NB4 (cell line): ENCODE results near the gene AK8.
"Not testable (repeated sequence)": the region's sequence is repeated elsewhere in the genome, so short reads cannot be mapped to it uniquely, and the experiment has no call there.

Experiments
- DNase-seq: peaks from one replicate; pipeline ENCODE4 v3.0.0; 2010; ENCODE audit warnings: low read depth
- H3K4me3 ChIP-seq: one replicate; pipeline ENCODE4 v1.5.1; 2011; ENCODE audit warnings: mild to moderate bottlenecking, low read depth, low read length, moderate library complexity
- MYC ChIP-seq: IDR thresholded peaks from 2 replicates; pipeline ENCODE4 v1.6.1; 2011; ENCODE audit warnings: low read depth, low read length
- POLR2A ChIP-seq: IDR thresholded peaks from 2 replicates; pipeline ENCODE4 v1.6.1; 2011; ENCODE audit warnings: mild to moderate bottlenecking; ENCODE audit not compliant: insufficient read length; ENCODE audit errors: extremely low read depth
- TF ChIP-seq, protein P1 (sequence below): IDR thresholded peaks from 2 replicates; pipeline ENCODE4 v1.6.1; 2011; ENCODE audit warnings: low read depth, low read length
- TF ChIP-seq, protein P2 (sequence below): IDR thresholded peaks from one replicate; pipeline ENCODE4 v1.5.1; 2012; ENCODE audit warnings: low read depth, low read length

The AK8 gene

DNA sequence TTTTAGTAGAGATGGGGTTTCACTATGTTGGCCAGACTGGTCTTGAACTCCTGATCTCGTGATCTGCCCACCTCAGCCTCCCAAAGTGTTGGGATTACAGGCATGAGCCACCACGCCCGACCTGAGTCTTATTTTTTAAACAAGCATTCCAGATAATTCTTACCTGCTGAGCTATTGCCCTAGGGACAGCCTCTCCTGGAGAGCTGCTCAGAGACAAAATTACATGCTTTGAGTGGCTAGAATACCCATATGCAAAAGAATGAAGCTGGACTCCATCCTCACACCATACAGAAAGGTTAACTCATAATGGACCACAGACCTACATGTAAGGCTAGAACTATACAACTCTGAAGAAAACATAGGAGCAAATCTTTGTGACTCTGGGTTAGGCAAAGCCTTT lies 166.2 kb downstream of the AK8 start:
- H3K4me3 ChIP-seq: no peak overlapping the region
- TF ChIP-seq MYC: no peak
- TF ChIP-seq, protein P1, sequence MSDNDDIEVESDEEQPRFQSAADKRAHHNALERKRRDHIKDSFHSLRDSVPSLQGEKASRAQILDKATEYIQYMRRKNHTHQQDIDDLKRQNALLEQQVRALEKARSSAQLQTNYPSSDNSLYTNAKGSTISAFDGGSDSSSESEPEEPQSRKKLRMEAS: no peak
- TF ChIP-seq, protein P2, sequence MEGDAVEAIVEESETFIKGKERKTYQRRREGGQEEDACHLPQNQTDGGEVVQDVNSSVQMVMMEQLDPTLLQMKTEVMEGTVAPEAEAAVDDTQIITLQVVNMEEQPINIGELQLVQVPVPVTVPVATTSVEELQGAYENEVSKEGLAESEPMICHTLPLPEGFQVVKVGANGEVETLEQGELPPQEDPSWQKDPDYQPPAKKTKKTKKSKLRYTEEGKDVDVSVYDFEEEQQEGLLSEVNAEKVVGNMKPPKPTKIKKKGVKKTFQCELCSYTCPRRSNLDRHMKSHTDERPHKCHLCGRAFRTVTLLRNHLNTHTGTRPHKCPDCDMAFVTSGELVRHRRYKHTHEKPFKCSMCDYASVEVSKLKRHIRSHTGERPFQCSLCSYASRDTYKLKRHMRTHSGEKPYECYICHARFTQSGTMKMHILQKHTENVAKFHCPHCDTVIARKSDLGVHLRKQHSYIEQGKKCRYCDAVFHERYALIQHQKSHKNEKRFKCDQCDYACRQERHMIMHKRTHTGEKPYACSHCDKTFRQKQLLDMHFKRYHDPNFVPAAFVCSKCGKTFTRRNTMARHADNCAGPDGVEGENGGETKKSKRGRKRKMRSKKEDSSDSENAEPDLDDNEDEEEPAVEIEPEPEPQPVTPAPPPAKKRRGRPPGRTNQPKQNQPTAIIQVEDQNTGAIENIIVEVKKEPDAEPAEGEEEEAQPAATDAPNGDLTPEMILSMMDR: no peak
- TF ChIP-seq POLR2A: no peak

DNA sequence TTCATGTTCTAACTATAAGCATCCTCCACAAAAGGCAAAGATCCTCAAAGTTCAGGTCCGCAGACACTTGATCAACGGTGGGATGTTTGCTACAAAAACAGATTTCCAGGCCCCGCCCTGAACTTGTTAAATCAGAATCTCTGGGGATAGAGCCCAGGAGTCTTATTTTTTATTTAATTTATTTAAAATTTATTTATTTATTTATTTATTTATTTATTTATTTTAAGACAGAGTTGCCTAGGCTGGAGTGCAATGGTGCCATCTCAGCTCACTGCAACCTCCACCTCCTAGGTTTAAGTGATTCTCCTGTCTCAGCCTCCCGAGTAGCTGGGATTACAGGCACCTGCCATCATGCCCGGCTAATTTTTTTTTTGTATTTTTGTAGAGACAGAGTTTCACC lies 166.9 kb downstream of the AK8 start:
- H3K4me3 ChIP-seq, DNase-seq: not testable (repeated sequence)

More for the DNA sequence above, 166.2 kb downstream of the AK8 start:
- no peak for DNase-seq

DNA sequence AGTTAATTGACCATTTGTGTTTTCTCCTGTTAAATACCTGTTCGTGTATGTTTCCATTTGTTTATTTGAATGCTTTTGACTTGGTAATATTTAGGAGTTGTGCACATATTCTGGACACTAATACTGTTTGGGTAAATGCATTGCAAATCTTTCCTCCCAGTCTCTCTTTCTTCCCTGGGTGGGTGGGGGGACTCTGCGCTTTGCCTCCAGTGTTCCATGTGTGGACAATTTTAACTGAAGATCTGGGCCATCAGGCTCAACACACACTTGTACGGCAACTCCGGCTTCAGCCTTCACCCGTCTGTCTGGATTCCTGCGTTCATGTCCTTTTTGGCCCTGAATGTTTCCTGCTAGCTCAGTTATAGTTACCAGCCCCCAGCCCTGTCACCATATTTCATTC lies 167.8 kb downstream of the AK8 start:
- TF ChIP-seq, protein P1: no peak
- TF ChIP-seq POLR2A: no peak
- TF ChIP-seq, protein P2: no peak
- no peak for TF ChIP-seq MYC
- DNase-seq: no peak
- no peak overlapping the region for H3K4me3 ChIP-seq

DNA sequence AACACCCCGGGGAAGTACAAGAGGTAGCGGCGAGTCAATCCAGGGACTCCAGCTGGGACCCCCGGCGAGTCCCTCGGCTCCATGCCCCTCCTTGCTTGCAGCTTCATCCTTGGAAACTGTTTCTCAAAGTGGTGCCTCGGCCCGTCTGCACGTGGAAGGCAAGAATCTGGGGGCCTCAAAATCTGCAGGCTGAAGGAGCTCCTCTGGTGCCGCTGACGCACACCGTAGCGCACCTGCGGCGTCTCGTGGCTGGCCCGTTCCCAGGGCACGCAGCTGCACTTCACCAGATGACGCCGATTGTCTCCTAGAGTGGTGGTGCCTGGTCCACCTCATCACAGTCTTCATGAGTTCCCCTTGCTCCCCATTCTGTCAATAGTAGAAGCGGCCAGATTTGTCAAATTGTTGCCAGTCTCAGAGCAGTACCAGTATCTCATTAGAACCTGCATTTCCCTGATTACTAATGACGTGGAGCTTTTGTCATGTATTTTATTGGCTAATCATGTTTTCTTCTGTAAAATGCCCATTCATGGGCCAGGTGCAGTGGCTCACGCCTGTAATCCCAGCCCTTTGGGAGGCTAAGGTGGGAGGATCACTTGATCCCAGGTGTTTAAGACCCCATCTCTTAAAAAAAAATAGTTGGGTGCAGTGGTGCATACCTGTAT lies 169.2 kb downstream of the AK8 start:
- DNase-seq: no peak
- TF ChIP-seq MYC (no peak), POLR2A (no peak)
- TF ChIP-seq, protein P2: no peak
- TF ChIP-seq, protein P1: no peak

DNA sequence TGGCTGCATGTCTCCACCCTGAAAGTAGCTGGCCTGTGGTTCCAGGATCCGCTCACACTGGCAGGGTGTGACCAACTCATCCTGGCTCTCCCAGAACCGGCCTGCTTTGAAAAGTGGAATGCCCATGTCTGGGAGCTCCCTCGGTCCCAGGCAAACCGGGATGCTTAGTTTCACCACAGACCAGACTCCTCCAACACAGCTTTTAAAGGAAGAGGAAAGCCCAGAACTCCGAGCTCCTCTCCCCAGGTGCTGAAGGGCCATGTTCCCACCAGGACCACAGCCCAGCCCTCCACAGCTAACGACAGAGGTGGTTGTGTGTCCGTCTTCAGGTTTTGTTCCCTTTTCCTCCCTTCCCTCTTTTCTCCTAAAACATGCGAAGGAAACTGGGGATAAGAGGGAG lies 169.8 kb downstream of the AK8 start:
- TF ChIP-seq, protein P1: no peak
- no peak for TF ChIP-seq MYC
- no peak for TF ChIP-seq POLR2A
- TF ChIP-seq, protein P2: no peak
- no peak for DNase-seq
- H3K4me3 ChIP-seq: no peak overlapping the region

More for the DNA sequence above, 169.2 kb downstream of the AK8 start:
- no peak overlapping the region for H3K4me3 ChIP-seq

DNA sequence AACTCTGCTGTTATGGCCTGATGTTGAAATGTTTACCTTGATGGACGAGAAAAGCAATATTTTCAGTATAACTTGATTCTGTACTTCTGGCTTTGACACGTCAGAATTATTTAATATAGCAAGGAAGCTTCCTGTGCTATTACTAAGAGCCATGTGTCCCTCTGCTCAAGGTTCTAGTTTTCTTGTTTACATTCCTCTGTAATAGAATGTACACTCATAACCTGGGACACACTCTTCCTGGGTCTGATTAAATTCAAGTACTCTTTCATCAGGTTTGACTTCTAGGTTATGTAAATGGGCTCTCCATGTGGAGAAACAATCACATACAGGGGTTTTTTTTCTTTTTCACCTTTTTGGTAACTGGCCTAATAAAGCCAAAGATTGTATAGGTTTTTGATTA lies 174.7 kb downstream of the AK8 start:
- no peak for DNase-seq
- no peak overlapping the region for H3K4me3 ChIP-seq
- TF ChIP-seq, protein P1: no peak
- TF ChIP-seq MYC (no peak), POLR2A (no peak)
- TF ChIP-seq, protein P2: no peak
